Neuron (in vitro differentiated cells): ENCODE measurements around the gene ATP2C1.

ENCODE experiments used
- H2AFZ ChIP-seq: one replicate; pipeline ENCODE4 v1.6.1; 2013; ENCODE audit warnings: low read depth, mild to moderate bottlenecking, inconsistent platforms, low read length, moderate library complexity
- H3K27me3 ChIP-seq: one replicate; pipeline ENCODE4 v1.6.1; 2013; ENCODE audit warnings: low read length; ENCODE audit not compliant: insufficient read depth
- H3K36me3 ChIP-seq: one replicate; pipeline ENCODE4 v1.6.1; 2013; ENCODE audit warnings: low read length; ENCODE audit not compliant: insufficient read depth
- H3K4me1 ChIP-seq: one replicate; pipeline ENCODE4 v1.6.1; 2013; ENCODE audit warnings: low read length; ENCODE audit not compliant: insufficient read depth
- H3K4me3 ChIP-seq: 2 replicates; pipeline ENCODE4 v1.5.1; 2013; ENCODE audit warnings: mild to moderate bottlenecking, low read length, moderate library complexity
- H3K9me3 ChIP-seq: one replicate; pipeline ENCODE4 v1.6.1; 2013; ENCODE audit warnings: low read length

ATP2C1 gene

DNA sequence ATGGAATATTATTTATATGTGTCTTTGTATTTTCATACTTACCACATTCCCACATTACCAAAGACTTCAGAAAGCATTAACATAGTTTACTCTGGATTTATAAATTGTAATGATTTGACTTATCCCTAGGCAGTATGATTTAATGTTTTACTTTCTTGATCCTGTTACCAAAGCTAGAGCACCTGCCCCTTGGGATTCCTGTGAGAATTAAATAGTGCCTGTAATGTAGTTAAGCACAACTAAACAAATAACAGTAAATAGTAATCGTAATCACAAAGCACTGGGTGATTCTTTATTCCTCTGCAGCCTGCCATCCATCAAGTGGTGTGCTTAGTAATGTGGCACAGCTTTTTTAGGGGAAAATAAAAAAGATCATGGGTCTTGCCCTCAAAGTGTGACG, 39.1 kb downstream of the ATP2C1 start:
- H3K4me3 ChIP-seq, result no peak overlapping the region
- no peaks in the 10 kb centered on the region for H3K27me3 ChIP-seq
- no peaks in the 10 kb centered on the region for H3K9me3 ChIP-seq
- peaks cover 6% of the 10 kb centered on the region for H3K4me1 ChIP-seq
- no peak overlapping the region for H2AFZ ChIP-seq
- peaks cover 14% of the 10 kb centered on the region for H3K36me3 ChIP-seq

DNA sequence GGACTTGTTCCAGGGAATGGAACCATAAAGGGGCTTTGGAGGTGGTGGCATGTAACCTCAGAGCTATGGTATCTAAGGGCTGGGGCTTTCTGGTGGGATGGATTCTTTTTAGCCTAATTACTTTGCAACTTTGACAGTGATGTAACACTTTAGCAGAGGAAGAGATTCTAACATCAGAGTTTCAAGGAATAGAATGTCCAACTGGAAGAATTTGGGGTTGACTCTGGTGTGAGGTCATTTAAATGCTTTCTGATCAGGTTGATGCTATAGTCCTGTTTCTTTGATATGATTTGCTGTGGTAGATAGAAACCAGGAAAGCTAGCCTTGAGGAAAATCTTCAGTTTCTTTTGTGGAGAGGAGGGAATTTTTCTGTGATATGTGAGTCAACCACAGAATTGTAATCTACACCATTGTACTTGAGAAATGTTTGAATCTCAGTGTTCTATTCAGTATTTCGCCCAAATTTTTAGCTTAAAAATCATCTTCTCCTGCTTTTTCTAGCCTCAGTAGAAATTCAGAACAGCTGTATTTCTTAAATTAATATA, 40.0 kb downstream of the ATP2C1 start:
- Histone ChIP-seq H3K9me3 (no peaks in the 10 kb centered on the region), H3K27me3 (no peaks in the 10 kb centered on the region), H3K36me3 (peaks cover 14% of the 10 kb centered on the region), H3K4me3 (no peak overlapping the region), H3K4me1 (peaks cover 6% of the 10 kb centered on the region), H2AFZ (no peak overlapping the region)

DNA sequence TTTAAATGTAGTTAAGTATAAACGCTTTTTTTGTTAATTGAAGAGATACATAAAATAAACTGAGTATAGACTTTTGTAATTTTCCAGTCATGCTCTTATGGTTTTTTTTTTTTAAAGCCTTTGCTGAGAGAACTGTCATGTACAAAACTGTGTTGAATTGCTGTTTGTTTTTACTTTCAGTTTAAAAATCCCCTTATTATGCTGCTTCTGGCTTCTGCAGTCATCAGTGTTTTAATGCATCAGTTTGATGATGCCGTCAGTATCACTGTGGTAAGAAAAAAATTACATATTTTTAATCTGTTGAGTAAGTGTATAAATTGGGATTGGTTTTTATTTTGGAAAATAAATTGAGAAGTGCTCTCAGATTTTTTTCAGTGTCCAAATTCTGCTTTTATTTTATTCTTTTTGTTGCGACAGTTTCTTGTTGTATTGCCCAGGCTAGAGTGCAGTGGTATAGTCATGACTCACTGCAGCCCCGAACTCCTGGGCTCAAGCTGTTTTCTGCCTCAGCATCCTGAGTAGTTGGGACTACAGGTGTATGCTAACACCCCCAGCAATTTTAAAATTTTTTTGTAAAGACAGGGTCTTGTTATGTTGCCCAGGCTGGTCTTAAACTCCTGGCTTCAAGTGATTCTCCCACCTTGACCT, 40.7 kb downstream of the ATP2C1 start:
- no peaks in the 10 kb centered on the region for H3K9me3 ChIP-seq
- H3K4me3 ChIP-seq, result no peak overlapping the region
- no peaks in the 10 kb centered on the region for H3K27me3 ChIP-seq
- peaks cover 14% of the 10 kb centered on the region for H3K36me3 ChIP-seq
- H2AFZ ChIP-seq, result no peak overlapping the region
- peaks cover 3% of the 10 kb centered on the region for H3K4me1 ChIP-seq

DNA sequence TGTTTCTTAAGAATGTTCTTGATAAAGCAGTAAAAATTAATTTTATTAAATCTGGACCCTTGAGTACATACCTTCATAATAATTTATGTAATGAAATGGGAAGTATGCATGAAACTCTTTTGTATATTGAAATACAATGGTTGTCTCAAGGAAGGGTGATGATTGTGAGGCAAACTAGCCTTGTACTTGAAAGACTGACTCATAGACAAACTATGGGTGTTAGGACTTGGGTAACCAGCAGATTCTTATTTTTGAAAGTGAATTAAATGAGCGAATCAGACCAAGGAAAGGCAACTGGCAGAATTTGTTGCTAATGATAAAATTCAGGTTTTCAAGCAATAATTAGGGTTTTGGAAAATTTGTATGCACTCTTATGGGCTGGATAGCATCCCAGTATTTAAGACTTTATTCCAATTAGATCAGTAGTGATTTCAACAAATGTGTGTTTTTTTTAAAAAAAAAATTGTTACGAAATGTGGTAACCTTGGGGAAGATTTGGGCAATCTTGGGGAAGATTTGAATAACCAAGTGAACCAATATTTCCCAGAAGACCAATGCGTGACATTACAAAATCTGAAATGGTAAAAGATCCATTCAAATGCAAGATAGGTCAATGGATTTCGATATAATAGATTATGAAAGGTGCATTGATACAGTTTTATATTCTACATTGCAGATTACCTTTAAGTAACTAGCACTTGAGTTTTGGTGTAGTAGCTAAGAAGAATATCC, 42.0 kb downstream of the ATP2C1 start:
- no peaks in the 10 kb centered on the region for H3K27me3 ChIP-seq
- H3K9me3 ChIP-seq, result no peaks in the 10 kb centered on the region
- H3K4me1 ChIP-seq, result no peaks in the 10 kb centered on the region
- H2AFZ ChIP-seq, result no peak overlapping the region
- peaks cover 14% of the 10 kb centered on the region for H3K36me3 ChIP-seq
- H3K4me3 ChIP-seq, result no peak overlapping the region

DNA sequence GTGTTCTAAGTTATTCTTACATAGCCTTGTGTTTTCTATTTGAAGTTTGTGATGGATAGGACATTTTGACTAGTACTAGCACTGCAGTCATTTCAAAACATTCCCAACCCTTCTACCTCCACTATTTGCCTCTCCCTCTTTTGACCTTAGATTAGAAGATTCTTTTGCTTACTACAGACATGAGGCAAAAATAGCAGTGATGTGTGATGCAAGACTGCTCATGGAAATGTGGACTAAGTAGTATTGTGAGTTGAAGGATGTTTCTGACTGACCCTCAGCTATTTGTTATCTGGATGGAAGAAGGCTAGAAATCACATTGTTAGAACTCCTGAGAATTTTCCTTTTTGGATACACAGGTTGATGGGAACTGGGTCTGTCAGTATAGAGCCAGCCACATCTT, 45.9 kb downstream of the ATP2C1 start:
- Histone ChIP-seq H3K4me3 (no peak overlapping the region), H3K9me3 (no peaks in the 10 kb centered on the region), H3K36me3 (peaks cover 33% of the 10 kb centered on the region), H3K27me3 (no peaks in the 10 kb centered on the region), H2AFZ (no peak overlapping the region), H3K4me1 (no peaks in the 10 kb centered on the region)

DNA sequence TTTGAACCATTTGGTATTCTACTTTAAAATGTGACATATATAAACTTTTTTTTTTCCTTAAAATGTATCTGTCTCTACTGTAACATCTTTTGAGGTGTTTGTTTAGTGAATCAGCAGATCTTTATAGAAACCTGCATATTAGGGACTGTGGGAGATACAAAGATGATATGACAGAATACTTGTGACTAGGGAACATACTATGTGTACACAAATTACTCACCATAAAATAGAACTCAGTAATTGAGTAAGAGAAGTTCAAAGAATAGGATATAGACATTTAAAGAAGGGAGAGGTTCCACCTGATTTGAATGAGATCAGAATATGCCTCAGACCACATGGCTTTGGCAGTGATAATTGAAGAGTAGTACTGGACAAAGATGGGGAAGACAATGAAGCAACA, 47.9 kb downstream of the ATP2C1 start:
- no peaks in the 10 kb centered on the region for H3K4me1 ChIP-seq
- peaks cover 45% of the 10 kb centered on the region for H3K36me3 ChIP-seq

DNA sequence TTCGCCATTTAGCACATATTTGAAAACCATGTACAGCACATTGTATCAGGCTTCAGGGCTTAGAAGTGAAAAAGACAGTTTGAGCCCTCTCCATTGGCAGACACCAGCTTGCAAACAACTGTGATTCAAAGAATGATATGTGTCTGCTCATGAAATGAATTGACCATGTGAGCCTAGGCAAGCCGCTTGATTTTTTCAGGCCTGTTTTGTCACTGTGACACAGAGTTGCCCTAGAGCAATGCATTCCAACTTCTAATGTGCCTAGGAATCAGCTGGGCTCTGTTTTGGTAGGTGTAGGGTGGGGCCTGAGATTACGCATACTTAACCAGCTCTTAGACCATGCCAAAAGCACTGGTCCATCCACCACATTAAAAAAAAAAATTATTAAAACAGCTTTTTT, 53.0 kb downstream of the ATP2C1 start:
- H3K36me3 ChIP-seq, result peaks cover 55% of the 10 kb centered on the region
- H3K4me3 ChIP-seq, result no peak overlapping the region

More for the DNA sequence above, 47.9 kb downstream of the ATP2C1 start:
- Histone ChIP-seq H3K9me3 (peaks cover 2% of the 10 kb centered on the region), H3K4me3 (no peak overlapping the region), H3K27me3 (no peaks in the 10 kb centered on the region), H2AFZ (no peak overlapping the region)

DNA sequence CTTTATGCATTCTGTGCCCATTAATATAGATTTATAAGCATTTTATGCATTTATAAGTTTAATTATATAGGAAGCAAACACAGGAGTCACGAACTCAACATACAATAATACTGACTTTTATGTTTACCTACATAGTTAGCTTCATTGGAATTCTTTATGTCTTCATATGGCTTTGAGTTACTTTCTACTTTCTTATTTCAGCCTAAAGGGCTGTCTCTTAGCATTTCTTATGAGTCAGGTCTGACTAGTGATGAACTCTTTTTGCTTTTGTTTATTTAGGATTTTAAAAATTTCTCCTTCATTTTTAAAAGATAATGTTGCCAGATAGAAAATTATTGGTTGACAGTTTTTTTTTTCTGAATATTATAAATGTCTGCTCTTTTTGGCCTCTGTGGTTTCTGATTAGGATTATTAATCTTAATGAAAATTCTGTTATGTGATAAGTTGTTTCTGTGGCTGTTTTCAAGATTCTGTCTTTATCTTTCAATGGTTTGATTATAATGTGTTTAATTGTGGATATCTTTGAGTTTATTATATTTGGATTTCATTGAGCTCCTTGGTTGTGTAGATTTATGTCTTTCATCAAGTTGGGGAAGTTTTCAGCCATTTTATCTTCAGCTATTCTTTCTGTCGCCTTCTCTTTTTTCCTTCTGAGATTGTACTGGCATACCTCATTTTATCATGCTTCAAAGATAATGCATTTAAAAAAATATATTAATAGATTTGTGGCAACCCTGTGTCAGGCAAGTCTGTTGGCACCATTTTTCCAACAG, 54.3 kb downstream of the ATP2C1 start:
- peaks cover 47% of the 10 kb centered on the region for H3K36me3 ChIP-seq
- H3K4me3 ChIP-seq, result no peak overlapping the region
- H3K4me1 ChIP-seq, result no peaks in the 10 kb centered on the region
- no peak overlapping the region for H2AFZ ChIP-seq
- no peaks in the 10 kb centered on the region for H3K27me3 ChIP-seq
- peaks cover 2% of the 10 kb centered on the region for H3K9me3 ChIP-seq

More for the DNA sequence above, 53.0 kb downstream of the ATP2C1 start:
- no peak overlapping the region for H2AFZ ChIP-seq
- H3K4me1 ChIP-seq, result no peaks in the 10 kb centered on the region
- H3K9me3 ChIP-seq, result peaks cover 2% of the 10 kb centered on the region
- no peaks in the 10 kb centered on the region for H3K27me3 ChIP-seq

DNA sequence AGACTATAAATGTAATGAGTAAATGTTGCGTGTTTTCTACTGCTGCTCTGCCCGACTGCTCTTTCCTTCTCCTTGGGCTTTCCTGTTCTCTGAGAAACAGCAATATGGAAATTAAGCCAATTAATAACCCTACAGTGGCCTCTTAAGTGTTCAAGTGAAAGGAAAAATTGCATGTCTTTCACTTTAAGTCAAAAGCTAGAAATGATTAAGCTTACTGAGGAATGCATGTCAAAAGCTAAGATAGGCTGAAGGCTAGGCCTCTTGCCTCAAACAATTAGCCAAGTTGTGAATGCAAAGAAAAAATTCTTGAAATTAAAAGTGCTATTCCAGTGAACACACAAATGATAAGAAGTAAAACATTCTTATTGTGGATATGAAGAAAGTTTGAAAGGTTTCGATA, 55.0 kb downstream of the ATP2C1 start:
- Histone ChIP-seq H3K4me3 (no peak overlapping the region), H2AFZ (no peak overlapping the region), H3K4me1 (no peaks in the 10 kb centered on the region), H3K9me3 (peaks cover 2% of the 10 kb centered on the region), H3K36me3 (peaks cover 45% of the 10 kb centered on the region), H3K27me3 (no peaks in the 10 kb centered on the region)

DNA sequence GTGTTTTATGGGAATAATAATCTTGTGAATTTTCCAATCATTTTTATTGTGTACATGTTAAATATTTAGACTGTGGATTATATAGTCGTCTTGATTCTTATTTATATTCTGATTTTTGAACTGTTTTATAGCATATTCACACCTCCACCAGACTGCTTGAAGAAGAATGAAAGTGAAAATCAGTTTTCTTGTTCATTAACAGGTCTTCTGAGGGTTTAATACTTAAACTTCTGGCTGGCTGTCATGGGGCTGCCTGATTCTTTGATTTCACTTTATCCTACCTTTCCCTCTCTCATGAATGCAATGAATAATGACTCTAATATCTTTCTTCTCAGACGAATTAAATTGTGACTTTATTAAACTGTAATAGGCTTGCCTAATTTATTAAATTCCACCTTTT, 56.2 kb downstream of the ATP2C1 start:
- H3K4me1 ChIP-seq, result no peaks in the 10 kb centered on the region
- H3K27me3 ChIP-seq, result no peaks in the 10 kb centered on the region
- H3K36me3 ChIP-seq, result peaks cover 49% of the 10 kb centered on the region
- no peak overlapping the region for H2AFZ ChIP-seq
- no peak overlapping the region for H3K4me3 ChIP-seq
- peaks cover 2% of the 10 kb centered on the region for H3K9me3 ChIP-seq

DNA sequence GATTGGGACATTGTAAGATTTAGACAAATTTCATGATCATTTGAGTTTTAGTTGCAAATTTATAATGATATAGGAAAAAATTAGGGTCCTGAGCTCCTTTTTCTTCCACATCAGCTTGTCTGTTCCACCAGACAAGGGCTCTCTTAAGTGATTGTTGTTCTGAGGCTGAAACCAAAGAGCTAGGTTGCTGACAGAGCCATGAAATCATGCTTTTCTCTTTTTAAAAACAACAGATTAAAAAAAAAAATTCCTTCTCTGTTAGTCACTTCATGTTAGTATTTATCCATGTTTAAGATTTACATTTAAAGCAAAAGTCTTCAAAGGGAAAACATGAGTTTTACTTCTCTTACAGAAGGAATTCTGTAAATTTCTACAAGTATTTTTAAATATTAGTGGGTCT, 56.8 kb downstream of the ATP2C1 start:
- Histone ChIP-seq H3K4me3 (no peak overlapping the region), H3K36me3 (peaks cover 49% of the 10 kb centered on the region)

DNA sequence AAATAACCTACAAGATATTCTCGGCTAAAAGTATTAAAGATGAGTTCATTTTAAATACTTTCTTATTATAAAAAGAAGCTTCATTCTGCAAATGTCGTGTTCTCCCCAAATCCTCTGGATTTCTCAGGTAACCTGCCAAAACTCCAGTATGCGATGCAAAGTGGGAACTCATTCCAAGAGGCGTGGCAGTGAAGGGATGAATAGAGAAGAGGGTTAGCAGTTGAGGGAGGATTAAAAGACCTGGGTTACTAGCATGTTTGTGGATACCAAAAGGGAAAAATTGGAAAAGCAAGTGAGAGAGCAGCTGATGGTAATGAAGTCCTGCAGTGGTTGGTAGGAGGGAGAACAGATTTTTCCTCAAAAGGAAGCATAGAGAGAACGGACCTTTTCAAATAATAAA, 61.6 kb downstream of the ATP2C1 start:
- Histone ChIP-seq H3K27me3 (no peaks in the 10 kb centered on the region), H3K4me3 (no peak overlapping the region), H3K4me1 (no peaks in the 10 kb centered on the region), H2AFZ (no peak overlapping the region), H3K9me3 (peaks cover 3% of the 10 kb centered on the region), H3K36me3 (peaks cover 44% of the 10 kb centered on the region)

More for the DNA sequence above, 56.8 kb downstream of the ATP2C1 start:
- H2AFZ ChIP-seq, result no peak overlapping the region
- H3K27me3 ChIP-seq, result no peaks in the 10 kb centered on the region
- peaks cover under 1% of the 10 kb centered on the region for H3K9me3 ChIP-seq
- H3K4me1 ChIP-seq, result no peaks in the 10 kb centered on the region

DNA sequence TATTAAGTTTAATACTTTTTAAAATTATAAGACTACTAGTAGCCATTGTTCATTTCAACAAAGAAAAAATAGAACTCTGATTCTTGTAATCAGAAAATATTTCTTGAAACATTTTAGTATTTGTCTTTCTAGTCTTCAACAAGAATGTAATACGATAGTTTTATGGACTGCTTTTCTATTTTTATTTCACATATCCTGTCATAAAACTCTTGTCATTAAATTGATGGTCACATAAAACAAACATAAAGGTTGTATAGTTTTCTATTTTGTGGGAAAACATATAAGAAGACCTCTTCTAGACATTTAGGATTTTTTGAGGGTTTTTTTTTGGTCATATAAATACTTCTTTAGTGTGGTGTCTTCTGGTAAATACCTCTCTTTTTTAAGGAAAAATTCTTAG, 62.4 kb downstream of the ATP2C1 start:
- Histone ChIP-seq H3K4me1 (no peaks in the 10 kb centered on the region), H3K27me3 (no peaks in the 10 kb centered on the region), H2AFZ (no peak overlapping the region), H3K4me3 (no peak overlapping the region), H3K9me3 (peaks cover 3% of the 10 kb centered on the region), H3K36me3 (peaks cover 50% of the 10 kb centered on the region)
